Fibroblast of upper back skin (primary cell): ENCODE measurements around the gene DIRAS2.

Experiments
- DNase-seq: peaks from one replicate; pipeline ENCODE4 v3.0.0-alpha.2; 2013

The DIRAS2 gene

GRCh38 chr9:90611568-90611967 is 31.1 kb downstream of the DIRAS2 start:
- DNase-seq: no peak

GRCh38 chr9:90611121-90611520 is 31.5 kb downstream of the DIRAS2 start:
- DNase-seq: no peak

- no peak for DNase-seq
These were observed 34.7 kb downstream of the DIRAS2 start for GRCh38 chr9:90607701-90608516.

- no peak for DNase-seq
These were observed 42.6 kb downstream of the DIRAS2 start for GRCh38 chr9:90600029-90600428.

- no peak for DNase-seq
These were observed 44.4 kb downstream of the DIRAS2 start for GRCh38 chr9:90598191-90598590.

GRCh38 chr9:90593646-90594045 is 49.0 kb downstream of the DIRAS2 start:
- DNase-seq: no peak

GRCh38 chr9:90580576-90580975 is 62.0 kb downstream of the DIRAS2 start:
- no peak for DNase-seq

- DNase-seq: no peak
These were observed 63.4 kb downstream of the DIRAS2 start for GRCh38 chr9:90579181-90579580.

- no peak for DNase-seq
These were observed 64.4 kb downstream of the DIRAS2 start for GRCh38 chr9:90578126-90578815.

GRCh38 chr9:90569511-90569910 is 73.1 kb downstream of the DIRAS2 start:
- no peak for DNase-seq

GRCh38 chr9:90568667-90569066 is 74.0 kb downstream of the DIRAS2 start:
- no peak for DNase-seq

GRCh38 chr9:90562229-90562628 is 80.4 kb downstream of the DIRAS2 start:
- DNase-seq: no peak
